Stimulated activated CD4-positive, alpha-beta T cell treated with anti-CD3 and anti-CD28 coated beads, Interleukin-1b, Interleukin-23, amount 100 ng/mL, for 24 hours (primary cell): ENCODE data around the gene PUM2.
A peak's percentile ranks its signal among the peaks of the same experiment; 100 is the strongest.

Source experiments
- DNase-seq, 4 experiments: peaks; one replicate each; pipeline ENCODE4 v3.0.0-alpha.2; 2020; ENCODE audit warnings: low read depth in 4 of 4, low spot score in 1 of 4

Gene PUM2

DNA sequence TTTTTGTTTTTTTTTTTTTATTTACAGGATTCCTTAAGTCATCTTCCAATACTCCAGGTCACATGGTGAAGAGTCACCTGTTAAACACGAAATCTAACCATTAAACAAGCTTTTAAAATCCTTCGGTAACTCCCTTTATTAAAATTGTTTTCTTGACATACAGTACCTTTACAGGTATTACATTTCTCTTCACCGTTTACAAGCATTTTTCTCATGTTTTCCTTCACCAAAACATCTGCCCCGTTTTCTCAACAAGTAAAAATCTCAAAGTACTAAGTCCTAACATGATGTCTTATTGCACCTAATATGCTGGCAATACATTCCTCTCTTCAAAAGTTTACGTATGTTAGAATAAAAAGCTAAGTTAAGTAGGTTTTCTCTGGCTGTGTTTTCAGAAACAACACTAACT is 1.1 kb downstream of the PUM2 start:
- no peak for DNase-seq

DNA sequence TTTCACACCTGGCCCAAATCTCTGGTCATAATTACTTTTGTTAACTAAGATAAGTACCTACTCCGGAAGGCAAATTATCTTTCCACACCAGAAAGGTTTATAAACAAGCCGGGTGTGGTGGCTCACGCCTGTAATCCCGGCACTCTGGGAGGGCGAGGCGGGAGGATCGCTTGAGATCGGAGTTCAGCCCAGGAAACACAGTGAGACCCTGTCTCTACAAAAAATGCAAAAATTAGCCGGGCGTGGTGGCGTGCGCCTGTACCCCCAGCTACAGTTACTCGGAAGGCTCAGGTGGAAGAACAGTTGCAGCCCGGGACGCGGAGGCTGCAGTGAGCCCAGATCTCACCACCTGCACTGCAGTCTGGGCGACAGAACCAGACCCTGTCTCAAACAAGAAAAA is 2.1 kb downstream of the PUM2 start:
- no peak for DNase-seq

DNA sequence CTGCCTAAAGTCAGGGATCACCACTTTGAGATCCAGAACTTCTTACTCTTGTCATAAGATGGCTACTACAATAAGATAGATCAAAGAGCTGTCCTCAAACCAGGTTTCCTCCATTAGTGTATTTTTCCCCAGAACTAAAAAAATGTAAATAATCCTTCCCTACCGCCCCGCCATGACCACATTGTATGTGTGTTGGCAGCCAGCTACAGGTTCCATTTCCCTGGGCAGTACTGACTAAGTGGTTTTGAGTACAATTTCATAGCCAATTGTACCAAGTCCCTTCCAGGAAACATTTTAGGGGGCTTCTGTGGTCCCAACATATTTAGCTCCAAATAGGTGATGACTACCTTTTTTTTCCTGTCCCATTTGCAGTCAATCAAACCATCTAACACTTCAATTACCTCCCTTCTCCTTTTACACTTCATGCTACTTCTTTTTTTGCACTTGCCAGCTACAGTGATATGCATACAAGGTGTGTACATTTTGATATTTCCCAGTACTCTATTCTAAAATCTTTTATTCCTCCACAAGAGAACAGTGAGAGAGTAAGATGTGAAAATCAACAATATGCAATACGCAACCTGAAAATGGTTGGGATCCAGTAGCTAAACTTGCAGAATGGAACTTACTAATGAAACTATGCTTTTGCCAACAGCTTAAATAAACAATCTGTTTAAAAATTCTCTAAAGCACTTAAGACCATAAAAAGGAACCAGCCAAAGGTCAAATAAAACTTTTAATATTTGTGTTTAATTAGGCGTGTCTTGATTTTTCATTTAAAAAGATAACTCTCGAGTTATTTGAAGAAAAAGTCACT is 3.9 kb downstream of the PUM2 start:
- DNase-seq, result no peak

DNA sequence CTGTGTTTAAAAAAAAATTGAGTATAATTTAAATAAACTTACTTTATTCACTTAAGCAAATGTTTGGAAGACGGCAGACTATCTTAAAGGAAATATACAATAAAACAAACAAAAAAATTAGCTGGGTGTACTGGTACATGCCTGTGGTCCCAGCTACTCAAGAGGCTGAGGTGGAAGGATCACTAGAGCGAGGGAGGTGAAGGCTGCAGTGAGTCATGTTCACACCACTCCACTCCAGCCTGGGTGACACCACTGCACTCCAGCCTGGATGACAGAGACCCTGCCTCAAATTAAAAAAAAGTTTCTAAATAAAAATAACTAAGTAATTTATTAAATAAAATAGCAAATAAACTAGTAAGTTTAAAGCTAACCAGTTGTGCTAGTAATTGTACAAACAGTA is 7.5 kb downstream of the PUM2 start:
- no peak for DNase-seq

DNA sequence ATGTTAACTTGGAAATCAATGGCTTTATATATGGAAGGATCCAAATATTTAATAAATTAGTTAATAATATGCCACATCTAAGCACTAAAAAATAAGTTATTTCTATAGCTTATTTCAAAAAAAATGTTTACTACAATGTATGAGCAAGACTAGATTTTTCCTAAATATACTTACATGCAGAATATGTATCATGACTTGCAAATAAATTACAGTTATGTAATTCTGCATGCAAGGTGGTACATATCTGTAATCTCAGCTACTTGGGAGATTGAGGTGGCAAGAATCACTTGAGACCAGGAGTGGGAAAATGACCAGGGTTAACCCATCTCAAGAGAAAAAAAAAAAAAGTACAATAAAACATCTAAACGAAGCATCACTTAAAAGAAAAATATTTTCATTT is 11.6 kb downstream of the PUM2 start:
- DNase-seq, result no peak

DNA sequence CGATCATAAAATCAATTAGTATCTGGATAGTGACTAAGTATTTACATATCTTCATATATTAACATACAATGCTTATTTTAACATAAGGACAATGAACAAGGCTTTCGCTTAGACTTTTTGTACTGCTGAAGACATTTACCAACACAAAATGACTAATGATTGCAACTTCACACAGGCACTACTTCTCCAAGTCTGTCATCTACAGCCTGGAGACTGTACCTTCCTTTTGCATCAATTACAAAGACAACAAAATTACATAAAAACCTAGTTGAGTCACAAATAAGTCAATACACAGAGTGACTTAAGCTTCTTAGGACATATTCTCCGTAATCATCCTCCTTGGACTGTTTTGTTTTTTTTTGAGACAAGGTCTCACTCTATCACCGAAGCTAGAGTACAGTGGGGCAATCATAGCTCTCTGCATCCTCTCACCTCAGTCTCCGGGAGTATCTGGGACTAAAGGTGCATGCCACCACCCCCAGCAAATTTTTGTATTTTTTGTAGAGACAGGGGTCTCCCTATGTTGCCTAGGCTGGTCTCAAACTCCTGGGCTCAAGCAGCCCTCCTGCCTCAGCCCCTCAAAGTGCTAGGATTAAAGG is 15.9 kb downstream of the PUM2 start:
- no peak for DNase-seq

DNA sequence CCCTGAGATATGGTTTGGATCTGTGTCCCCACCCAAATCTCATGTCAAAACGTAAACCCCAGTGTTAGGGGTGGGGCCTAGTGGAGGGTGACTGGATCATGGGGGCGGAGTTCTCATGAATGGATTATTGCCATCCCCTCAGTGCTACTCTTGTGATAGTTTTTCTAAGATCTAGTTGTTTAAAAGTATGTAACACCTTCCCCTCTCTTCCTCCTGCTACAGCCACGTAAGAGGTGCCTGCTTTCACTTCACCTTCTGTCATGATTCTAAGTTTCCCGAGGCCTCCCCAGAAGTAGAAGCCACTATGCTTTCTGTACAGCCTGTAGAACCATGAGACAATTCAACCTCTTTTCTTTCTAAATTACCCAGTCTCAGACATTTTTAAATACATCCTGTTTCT is 16.9 kb downstream of the PUM2 start:
- no peak for DNase-seq

DNA sequence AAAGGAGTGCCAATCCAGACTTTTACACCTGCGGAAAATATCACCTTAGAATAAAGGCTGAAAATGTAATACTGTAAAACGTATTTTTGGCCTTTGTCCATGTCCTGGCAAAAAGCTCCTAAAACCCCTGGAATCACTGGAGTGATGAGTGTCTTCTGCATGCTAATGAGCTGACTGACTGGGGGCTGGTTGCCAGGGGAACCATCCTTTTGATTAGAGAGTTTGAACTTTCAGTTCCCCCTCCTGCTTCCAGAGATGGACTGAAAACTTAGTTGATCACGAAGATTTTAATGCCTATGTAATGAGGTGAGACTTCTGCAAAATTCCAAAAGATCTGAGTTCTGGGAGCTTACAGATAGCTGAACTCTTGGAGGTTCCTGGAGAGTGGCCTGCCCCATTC is 20.5 kb downstream of the PUM2 start:
- no peak for DNase-seq

DNA sequence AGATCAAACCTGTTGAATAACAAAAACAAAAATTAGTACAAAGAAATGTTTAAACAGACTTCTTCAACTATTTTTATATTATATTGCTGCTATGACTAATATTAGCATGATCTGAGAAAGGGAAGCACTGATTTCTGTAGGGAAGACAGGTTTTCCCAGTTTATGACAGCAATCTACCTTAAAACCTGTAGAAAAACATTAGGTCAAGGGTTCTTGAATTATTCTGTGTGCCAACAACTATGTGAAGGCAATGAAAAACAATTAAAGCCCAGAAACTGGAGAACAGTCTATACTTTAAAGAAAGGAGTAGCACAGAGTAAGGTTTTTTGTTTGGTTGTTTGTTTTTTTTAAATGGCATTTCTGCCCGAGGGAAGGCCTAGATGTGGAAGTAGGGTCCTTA is 23.3 kb downstream of the PUM2 start:
- DNase-seq, result no peak

DNA sequence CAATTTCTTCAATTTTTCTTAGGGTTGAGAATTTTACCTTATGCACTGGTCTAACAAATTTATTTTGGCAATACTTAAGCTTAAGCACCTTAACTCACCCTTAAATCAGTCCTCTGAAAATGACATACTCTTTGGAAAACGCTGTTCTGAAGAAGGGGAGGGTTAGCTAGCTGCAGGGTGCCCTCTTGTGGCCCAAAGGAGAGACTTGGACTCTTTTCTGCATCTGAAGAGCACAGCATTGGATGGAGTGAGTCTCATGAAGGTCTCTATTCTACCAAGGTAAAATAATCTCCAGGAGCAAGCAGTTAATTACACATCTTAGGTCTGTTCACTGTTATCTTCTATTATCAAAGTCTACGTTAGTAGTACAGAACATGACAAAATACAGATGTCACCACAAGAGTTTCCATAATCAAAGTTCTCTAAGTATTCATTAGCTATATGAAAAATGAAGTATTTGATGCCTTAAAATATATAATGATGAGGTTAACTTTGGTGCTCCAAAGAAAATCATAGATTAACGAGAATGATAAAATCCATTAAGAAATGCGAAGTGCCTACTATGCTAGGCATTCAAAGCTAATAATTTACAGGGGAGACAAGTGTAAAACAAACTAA is 24.4 kb downstream of the PUM2 start:
- peak in 2 of 4 experiments; percentile 18 to 21 for DNase-seq

DNA sequence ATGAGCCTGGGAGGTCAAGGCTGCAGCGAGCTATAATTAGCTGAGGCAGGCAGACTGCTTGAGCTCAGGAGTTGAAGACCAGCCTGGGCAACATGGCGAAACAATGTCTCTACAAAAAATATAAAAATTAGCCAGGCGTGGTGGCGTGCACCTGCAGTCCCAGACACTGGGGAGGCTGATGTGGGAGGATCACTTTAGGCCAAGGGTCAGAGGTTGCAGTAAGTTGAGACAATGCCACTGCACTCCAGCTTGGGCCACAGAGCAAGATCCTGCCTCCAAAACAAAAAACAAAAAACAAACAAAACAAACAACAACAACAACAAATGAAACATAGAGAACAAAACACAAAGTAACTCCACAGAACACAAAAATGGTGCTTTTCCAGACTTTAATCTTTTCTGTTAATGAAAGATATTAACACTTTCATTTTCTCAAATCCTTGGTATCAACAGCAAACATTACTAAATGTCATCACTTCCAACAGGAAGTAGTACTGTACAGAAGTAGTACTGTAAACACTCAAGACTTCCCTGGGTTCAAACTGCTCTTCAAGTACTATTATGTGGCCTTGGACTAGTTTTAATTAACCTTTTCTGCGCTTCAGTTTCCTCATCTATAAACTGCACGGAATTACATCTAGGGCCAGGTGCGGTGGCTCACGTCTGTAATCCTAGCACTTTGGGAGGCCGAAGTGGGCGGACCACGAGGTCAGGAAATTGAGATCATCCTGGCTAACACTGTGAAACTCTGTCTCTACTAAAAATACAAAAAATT is 27.9 kb downstream of the PUM2 start:
- DNase-seq, result no peak

DNA sequence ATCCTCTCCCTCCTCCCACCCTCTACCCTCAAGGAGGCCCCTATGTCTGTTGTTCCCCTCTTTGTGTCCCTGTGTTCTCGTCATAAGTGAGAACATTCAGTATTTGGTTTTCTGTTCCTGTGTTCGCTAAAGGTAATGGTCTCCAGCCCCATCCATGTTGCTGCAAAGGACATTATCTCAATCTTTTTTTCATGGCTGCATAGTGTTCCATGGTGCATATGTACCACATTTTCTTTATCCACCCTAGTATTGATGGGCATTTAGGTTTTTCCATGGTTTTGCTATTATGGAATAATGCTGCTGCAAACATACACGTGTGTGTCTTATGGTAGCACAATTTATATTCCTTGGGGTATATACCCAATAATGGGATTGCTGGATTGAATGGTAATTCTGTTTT is 33.0 kb downstream of the PUM2 start:
- no peak for DNase-seq

DNA sequence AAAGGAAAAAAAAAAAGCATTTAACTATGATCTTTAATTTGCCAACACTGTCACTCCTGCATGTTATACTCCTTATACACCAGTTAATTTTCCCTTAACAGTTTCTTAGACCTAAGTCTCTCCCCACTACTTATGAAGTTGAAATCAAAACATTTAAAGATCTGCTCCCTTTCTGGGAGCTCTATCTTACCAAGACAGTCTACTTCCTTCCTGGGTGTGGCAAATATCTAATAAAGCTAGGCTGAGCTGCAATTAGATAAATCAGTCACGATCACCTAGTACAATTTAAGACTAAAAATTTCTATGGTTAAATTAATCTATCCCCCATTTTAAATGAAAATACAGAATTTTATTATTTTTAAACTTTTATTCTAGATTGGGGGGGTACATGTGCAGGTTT is 33.4 kb downstream of the PUM2 start:
- no peak for DNase-seq

DNA sequence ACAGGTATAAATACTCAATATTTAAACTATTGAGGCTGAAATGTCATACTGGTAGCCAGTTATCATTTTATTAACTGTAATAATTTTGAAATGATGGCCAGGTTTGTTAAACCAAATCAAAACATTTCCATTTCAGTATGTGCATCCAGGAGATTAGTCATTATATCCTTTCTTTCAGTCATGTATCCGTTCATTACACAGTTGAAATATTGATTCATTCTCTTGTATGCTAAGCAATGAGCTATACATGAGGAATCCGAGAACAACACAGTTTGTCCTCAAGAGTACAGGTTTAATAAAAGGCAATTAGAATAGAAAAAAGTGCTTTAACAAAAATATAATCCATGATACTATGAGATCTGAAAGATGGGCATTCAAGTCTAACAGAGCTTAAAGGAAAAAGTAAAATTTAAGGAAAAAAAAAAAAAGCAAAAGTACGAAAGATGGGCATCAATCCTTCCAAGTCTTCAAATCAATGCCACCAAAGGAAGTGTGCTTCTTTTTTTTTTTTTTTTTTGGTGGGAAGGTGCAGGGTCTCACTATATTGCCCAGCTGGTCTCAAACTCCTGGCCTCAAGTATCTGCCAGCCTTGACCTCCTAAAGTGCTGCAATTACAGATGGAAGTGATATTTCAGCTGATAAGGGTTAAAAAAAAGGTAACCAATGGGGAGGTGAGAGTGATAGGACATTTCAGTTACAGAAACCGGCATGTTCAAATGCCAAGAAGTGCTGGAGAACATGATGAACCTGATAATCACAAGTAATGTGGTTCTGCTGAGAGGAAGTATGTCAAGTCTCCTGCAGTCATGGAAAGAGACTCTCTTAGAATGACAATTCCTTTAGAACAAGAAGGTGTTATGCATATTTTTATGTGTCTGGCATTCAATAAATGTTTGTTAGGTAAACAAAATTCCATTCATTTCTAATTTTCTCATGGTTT is 35.8 kb downstream of the PUM2 start:
- DNase-seq, result no peak

DNA sequence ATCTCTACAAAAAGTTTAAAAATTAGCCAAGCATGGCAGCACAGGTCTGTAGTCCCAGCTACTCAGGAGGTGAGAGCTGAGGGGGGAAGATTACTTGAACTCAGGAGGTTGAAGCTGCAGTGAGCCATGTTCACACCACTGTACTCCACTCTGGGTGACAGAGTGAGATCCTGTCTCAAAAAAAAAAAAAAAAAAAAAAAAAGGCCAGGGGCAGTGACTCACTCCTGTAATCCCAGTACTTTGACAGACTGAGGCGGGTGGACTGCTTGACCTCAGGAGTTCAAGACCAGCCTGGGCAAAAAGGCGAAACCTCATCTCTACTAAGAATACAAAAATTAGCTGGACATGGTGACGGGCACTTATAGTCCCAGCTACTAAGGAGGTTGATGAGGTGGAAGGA is 37.0 kb downstream of the PUM2 start:
- DNase-seq, result no peak

DNA sequence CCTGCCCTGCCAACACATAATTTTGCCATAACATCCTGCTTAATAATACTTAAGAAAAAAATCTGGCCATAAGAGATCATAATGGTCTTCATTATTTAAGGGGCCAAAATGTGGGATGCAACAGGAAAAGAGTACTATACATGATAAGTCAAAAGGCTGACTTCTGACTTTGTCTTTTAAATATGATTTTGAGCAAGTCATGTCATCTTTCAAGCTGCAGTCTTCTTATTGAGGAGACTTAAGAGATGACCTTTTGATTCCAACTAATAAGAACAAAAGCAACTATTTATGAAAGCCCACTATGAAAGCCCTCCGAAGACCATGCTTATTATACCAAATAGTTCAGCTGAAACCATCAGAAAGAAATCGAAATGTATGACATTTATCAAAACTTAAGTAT is 41.6 kb downstream of the PUM2 start:
- DNase-seq, result no peak

DNA sequence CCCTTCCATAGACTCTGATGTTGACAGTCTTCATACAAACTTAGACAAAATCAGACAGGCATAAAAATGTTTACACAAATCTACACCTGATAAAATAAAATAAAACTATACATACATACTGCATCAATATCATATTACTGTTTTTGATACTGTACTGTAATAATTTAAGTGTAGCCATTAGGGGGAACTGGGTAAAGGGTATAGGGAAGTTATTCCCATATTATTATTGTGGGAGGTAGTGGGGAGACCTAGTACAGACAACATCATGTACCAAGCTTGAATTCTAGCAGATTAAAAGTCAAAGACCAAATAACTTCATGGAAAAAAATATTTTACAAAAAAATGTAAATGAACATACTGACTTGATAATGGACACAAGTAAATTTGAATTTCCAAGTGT is 43.3 kb downstream of the PUM2 start:
- no peak for DNase-seq

DNA sequence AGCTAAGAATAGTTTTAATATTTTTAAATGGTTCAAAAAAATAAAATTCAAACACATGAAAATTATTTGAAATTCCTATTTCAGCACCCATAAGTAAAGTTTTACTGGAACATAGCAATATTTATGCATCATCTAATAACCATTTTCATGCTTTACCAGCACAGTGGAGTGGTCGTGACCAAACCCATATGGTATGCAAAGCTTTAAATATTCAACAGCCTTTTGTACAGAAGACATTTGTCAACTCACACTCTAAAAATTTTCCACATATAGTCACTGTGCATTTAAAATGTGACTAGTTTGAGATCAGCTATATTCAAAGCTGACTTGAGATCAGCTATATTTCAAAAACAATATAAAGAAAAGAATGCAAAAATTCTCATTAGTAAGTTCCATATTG is 46.2 kb downstream of the PUM2 start:
- no peak for DNase-seq

DNA sequence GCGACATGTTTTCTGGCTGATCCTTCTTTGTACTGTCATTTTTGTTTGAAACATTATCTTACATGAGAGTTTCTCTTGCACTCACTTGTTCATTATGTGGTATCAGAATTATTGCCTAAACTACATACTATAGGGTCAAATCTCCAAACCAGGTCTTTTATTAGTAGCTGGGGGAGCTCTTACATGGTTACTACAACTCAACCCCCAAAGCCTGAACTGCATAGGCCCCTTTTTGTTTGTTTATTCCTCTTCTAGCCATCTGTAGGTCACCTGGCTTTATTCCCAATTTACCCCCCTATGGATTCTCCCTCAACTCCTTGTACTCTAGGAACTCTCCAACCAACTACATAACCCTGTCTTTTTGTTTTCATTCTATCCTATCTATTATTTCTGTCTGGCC is 46.7 kb downstream of the PUM2 start:
- DNase-seq, result no peak

DNA sequence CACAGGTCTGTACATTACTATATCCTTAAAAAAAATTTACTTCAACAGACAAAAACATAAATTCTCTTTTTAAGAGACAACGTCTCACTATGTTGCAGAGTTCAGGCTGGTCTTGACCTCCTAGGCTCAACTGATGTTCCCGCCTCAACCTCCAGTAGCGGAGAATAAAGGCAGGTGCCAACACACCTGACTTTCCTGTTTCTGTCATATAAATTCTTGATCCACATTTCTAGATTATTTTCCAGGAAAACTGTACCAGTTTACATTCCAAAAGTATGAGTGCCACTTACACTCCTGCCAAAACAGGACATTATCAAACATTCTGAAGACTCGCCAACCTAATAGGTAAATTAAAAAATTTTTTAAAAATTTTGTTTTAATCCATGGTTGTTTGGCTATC is 48.6 kb downstream of the PUM2 start:
- DNase-seq, result no peak

DNA sequence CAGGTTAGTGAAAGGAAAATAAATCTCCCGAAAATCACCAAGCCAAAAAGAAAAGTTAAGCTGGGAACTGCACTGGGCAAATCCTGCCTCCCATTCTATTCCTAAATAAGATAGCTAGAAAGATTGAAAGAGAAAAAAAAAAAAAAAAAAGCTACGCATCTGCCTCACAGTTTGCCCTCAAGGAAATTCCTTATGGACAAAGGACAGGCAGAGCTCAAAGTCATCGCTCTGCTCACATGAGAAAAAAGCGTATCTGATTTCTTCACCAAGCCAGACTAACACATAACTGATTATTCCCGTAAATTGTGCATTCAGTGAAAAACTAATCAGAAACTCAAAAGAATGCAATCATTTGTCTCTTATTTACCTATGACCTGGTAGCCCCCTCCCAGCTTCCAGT is 50.0 kb downstream of the PUM2 start:
- DNase-seq, result no peak
